SU-DHL-6 (cell line): ENCODE results near the gene GRAMD2B.

ENCODE experiments used
- H2AFZ ChIP-seq: fragments of 200-600 bp; sonication (generic); 2 replicates; pipeline ENCODE4 v1.6.1; 2014; ENCODE audit warnings: low read depth, mild to moderate bottlenecking, moderate library complexity, mixed read lengths, antibody characterized with exemption, low read length; ENCODE audit not compliant: severe bottlenecking
- H3F3A ChIP-seq: fragments of 200-600 bp; shearing (Covaris generic); 2 replicates; pipeline ENCODE4 v1.6.0; 2016; ENCODE audit warnings: antibody characterized with exemption, mild to moderate bottlenecking; ENCODE audit not compliant: insufficient read depth
- H3K27ac ChIP-seq: fragments of 200-600 bp; sonication (generic); 2 replicates; pipeline ENCODE4 v1.5.1; 2016; ENCODE audit warnings: low read depth, mild to moderate bottlenecking, low read length, moderate library complexity, mixed read lengths
- H3K27me3 ChIP-seq: fragments of 200-600 bp; sonication (generic), shearing (Covaris generic); 2 replicates; pipeline ENCODE4 v1.6.0; 2014; ENCODE audit warnings: mild to moderate bottlenecking, low read length
- H3K36me3 ChIP-seq: fragments of 200-600 bp; sonication (generic); 2 replicates; pipeline ENCODE4 v1.6.1; 2014; ENCODE audit warnings: mild to moderate bottlenecking, low read length, mixed read lengths
- H3K4me2 ChIP-seq: fragments of 300-600, 200-600 bp; shearing (Covaris generic), sonication (generic); 2 replicates; pipeline ENCODE4 v1.6.0; 2014; ENCODE audit warnings: low read length, low read depth, mild to moderate bottlenecking; ENCODE audit not compliant: poor library complexity, severe bottlenecking
- H3K4me3 ChIP-seq: fragments of 200-600 bp; sonication (generic); 2 replicates; pipeline ENCODE4 v1.5.1; 2014; ENCODE audit warnings: antibody characterized with exemption, low read length, mild to moderate bottlenecking, mixed read lengths; ENCODE audit not compliant: insufficient read depth, poor library complexity, severe bottlenecking
- H3K79me2 ChIP-seq: fragments of 200-600 bp; sonication (generic); 2 replicates; pipeline ENCODE4 v1.6.1; 2014; ENCODE audit warnings: mild to moderate bottlenecking, low read length, moderate library complexity; ENCODE audit not compliant: insufficient read depth
- H3K9ac ChIP-seq: fragments of 200-600 bp; sonication (generic); 2 replicates; pipeline ENCODE4 v1.7.0; 2014; ENCODE audit warnings: mild to moderate bottlenecking, low read length
- H3K9me2 ChIP-seq: fragments of 200-600 bp; sonication (generic); replicated peaks from 2 replicates; pipeline ENCODE4 v1.6.1; 2014; ENCODE audit warnings: low read length; ENCODE audit not compliant: insufficient read depth
- H3K9me3 ChIP-seq: fragments of 200-600 bp; sonication (generic); 2 replicates; pipeline ENCODE4 v1.6.1; 2014; ENCODE audit warnings: low read length, mixed read lengths; ENCODE audit not compliant: insufficient read depth
- H4K20me1 ChIP-seq: fragments of 200-600 bp; sonication (generic); 2 replicates; pipeline ENCODE4 v1.6.1; 2014; ENCODE audit warnings: low read depth, mild to moderate bottlenecking, antibody characterized with exemption, low read length, moderate library complexity, mixed read lengths
- CTCF ChIP-seq: fragments of 200-600 bp; sonication (generic); IDR thresholded peaks from one replicate; pipeline ENCODE4 v1.5.1; 2017; ENCODE audit warnings: antibody characterized with exemption, mild to moderate bottlenecking, low read length, moderate library complexity; ENCODE audit not compliant: insufficient read depth, poor library complexity, severe bottlenecking
- EZH2phosphoT487 ChIP-seq: fragments of 200-600 bp; sonication (generic), shearing (Covaris generic); conservative IDR thresholded peaks from 2 replicates; pipeline ENCODE4 v1.6.1; 2018; ENCODE audit warnings: mild to moderate bottlenecking, antibody characterized with exemption, low read length, moderate library complexity, mixed read lengths

The GRAMD2B gene

GRCh38 chr5:126460977-126461376 is 37.8 kb downstream of the GRAMD2B start:
- no peaks in the 10 kb centered on the region for H4K20me1 ChIP-seq
- no peak overlapping the region for H3K27ac ChIP-seq
- H3K36me3 ChIP-seq: no peaks in the 10 kb centered on the region
- H2AFZ ChIP-seq: no peak overlapping the region
- no peaks in the 10 kb centered on the region for H3K9me2 ChIP-seq
- H3F3A ChIP-seq: no peaks in the 10 kb centered on the region
- no peaks in the 10 kb centered on the region for H3K79me2 ChIP-seq
- H3K4me2 ChIP-seq: no peak overlapping the region
- no peak overlapping the region for H3K4me3 ChIP-seq
- no peaks in the 10 kb centered on the region for H3K27me3 ChIP-seq
- no peaks in the 10 kb centered on the region for H3K9me3 ChIP-seq
- TF ChIP-seq CTCF (no peak), EZH2phosphoT487 (no peak)
- H3K9ac ChIP-seq: no peak overlapping the region

- Histone ChIP-seq H3K27ac (no peak overlapping the region), H3K36me3 (no peaks in the 10 kb centered on the region), H3F3A (no peaks in the 10 kb centered on the region), H3K9me3 (no peaks in the 10 kb centered on the region), H3K4me3 (no peak overlapping the region), H2AFZ (no peak overlapping the region), H3K9me2 (no peaks in the 10 kb centered on the region), H3K9ac (no peak overlapping the region), H3K27me3 (no peaks in the 10 kb centered on the region), H4K20me1 (no peaks in the 10 kb centered on the region), H3K79me2 (no peaks in the 10 kb centered on the region), H3K4me2 (no peak overlapping the region)
- TF ChIP-seq CTCF (no peak), EZH2phosphoT487 (no peak)
Measured at GRCh38 chr5:126461838-126462237, 38.6 kb downstream of the GRAMD2B start.

- Histone ChIP-seq H4K20me1 (no peaks in the 10 kb centered on the region), H3K9ac (no peak overlapping the region), H3K27me3 (no peaks in the 10 kb centered on the region), H3K79me2 (no peaks in the 10 kb centered on the region), H3K4me2 (no peak overlapping the region), H3F3A (no peaks in the 10 kb centered on the region), H3K36me3 (no peaks in the 10 kb centered on the region), H3K4me3 (no peak overlapping the region), H3K27ac (no peak overlapping the region), H3K9me3 (no peaks in the 10 kb centered on the region), H2AFZ (no peak overlapping the region), H3K9me2 (no peaks in the 10 kb centered on the region)
- no peak for TF ChIP-seq EZH2phosphoT487
Measured at GRCh38 chr5:126462239-126463014, 39.2 kb downstream of the GRAMD2B start.

- no peaks in the 10 kb centered on the region for H4K20me1 ChIP-seq
- H3K9me3 ChIP-seq: no peaks in the 10 kb centered on the region
- H3K4me2 ChIP-seq: no peak overlapping the region
- no peaks in the 10 kb centered on the region for H3K9me2 ChIP-seq
- TF ChIP-seq EZH2phosphoT487 (no peak), CTCF (no peak)
- H3K36me3 ChIP-seq: no peaks in the 10 kb centered on the region
- no peak overlapping the region for H3K4me3 ChIP-seq
- H3K9ac ChIP-seq: no peak overlapping the region
- H3F3A ChIP-seq: no peaks in the 10 kb centered on the region
- no peaks in the 10 kb centered on the region for H3K79me2 ChIP-seq
- H3K27me3 ChIP-seq: no peaks in the 10 kb centered on the region
- H2AFZ ChIP-seq: no peak overlapping the region
- no peak overlapping the region for H3K27ac ChIP-seq
Measured at GRCh38 chr5:126464016-126464415, 40.8 kb downstream of the GRAMD2B start.
